MM.1S (cell line): Measurements from ENCODE around the gene LDLR.

Experiments
- EZH2phosphoT487 ChIP-seq: fragments of 300-600 bp; sonication (generic); IDR thresholded peaks from 2 replicates; pipeline ENCODE4 v1.6.1; 2018; ENCODE audit warnings: antibody characterized with exemption, low read length
- TF ChIP-seq, protein P1 (sequence below): fragments of 300-600 bp; sonication (generic); IDR thresholded peaks from 2 replicates; pipeline ENCODE4 v1.5.1; 2016; ENCODE audit warnings: antibody characterized with exemption, low read length, mixed read lengths

DNA sequence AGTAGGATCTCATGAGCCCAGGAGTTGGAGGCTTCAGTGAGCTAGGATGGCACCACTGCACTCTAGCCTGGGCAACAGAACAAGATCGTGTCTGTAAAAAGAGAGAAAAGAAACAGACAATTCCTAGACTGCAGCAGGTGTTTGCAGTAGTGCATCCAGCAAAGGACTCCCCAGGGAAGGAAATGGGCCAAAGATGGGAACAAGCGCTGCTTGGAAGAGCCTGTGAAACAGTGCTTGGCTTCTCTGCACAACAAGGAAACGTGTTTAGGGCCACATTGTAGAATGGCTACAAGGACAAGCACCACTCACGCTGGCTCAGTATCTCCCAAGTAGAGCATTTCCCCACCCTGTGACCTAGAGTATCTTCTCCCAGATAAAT lies 35.5 kb upstream of the LDLR start:
- TF ChIP-seq, protein P1, sequence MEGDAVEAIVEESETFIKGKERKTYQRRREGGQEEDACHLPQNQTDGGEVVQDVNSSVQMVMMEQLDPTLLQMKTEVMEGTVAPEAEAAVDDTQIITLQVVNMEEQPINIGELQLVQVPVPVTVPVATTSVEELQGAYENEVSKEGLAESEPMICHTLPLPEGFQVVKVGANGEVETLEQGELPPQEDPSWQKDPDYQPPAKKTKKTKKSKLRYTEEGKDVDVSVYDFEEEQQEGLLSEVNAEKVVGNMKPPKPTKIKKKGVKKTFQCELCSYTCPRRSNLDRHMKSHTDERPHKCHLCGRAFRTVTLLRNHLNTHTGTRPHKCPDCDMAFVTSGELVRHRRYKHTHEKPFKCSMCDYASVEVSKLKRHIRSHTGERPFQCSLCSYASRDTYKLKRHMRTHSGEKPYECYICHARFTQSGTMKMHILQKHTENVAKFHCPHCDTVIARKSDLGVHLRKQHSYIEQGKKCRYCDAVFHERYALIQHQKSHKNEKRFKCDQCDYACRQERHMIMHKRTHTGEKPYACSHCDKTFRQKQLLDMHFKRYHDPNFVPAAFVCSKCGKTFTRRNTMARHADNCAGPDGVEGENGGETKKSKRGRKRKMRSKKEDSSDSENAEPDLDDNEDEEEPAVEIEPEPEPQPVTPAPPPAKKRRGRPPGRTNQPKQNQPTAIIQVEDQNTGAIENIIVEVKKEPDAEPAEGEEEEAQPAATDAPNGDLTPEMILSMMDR, result no peak
- TF ChIP-seq EZH2phosphoT487, result no peak
